NCI-H2227 (cell line): ENCODE measurements around the gene SNX22.

Experiments
- DNase-seq: peaks from one replicate; lab custom pipeline; 2025; ENCODE audit not compliant: unreplicated experiment; lab: John Stamatoyannopoulos, UW

Gene SNX22

GRCh38 chr15:64155802-64156651 lies 4.5 kb downstream of the SNX22 start:
- DNase-seq: no peak

- no peak for DNase-seq
These were observed 5.3 kb downstream of the SNX22 start for GRCh38 chr15:64156652-64157331.

GRCh38 chr15:64157599-64158125 lies 6.1 kb downstream of the SNX22 start:
- no peak for DNase-seq

GRCh38 chr15:64158363-64159134 lies 7.0 kb downstream of the SNX22 start:
- DNase-seq: no peak

- DNase-seq: no peak
These were observed 10.4 kb downstream of the SNX22 start for GRCh38 chr15:64161688-64162477.

- no peak for DNase-seq
These were observed 10.9 kb downstream of the SNX22 start for GRCh38 chr15:64162478-64162868.

- peak; percentile 96 for DNase-seq
These were observed 11.5 kb downstream of the SNX22 start, which contains the start of gene PPIB for GRCh38 chr15:64162869-64163658. Gene PPIB (minus strand): TSS chr15:64163022. CDS start chr15:64162986, 36 bp downstream.

GRCh38 chr15:64163659-64164362 lies 12.3 kb downstream of the SNX22 start:
- DNase-seq: peak; percentile 38

- no peak for DNase-seq
These were observed 12.9 kb downstream of the SNX22 start for GRCh38 chr15:64164436-64164835.

GRCh38 chr15:64166102-64166890 lies 14.8 kb downstream of the SNX22 start:
- peak; percentile 15 for DNase-seq

GRCh38 chr15:64180235-64180824 lies 28.8 kb downstream of the SNX22 start:
- peak; percentile 27 for DNase-seq

GRCh38 chr15:64182859-64183370 lies 31.4 kb downstream of the SNX22 start:
- no peak for DNase-seq

- DNase-seq: no peak
These were observed 33.8 kb downstream of the SNX22 start for GRCh38 chr15:64185146-64185911.

GRCh38 chr15:64187396-64188191 lies 36.1 kb downstream of the SNX22 start:
- DNase-seq: no peak

- DNase-seq: no peak
These were observed 40.7 kb downstream of the SNX22 start for GRCh38 chr15:64191971-64192830.
